Measurements from ENCODE around the gene CIAO1.
"Not testable (repeated sequence)": the region's sequence is repeated elsewhere in the genome, so short reads cannot be mapped to it uniquely, and the experiment has no call there.

CIAO1 gene

DNA sequence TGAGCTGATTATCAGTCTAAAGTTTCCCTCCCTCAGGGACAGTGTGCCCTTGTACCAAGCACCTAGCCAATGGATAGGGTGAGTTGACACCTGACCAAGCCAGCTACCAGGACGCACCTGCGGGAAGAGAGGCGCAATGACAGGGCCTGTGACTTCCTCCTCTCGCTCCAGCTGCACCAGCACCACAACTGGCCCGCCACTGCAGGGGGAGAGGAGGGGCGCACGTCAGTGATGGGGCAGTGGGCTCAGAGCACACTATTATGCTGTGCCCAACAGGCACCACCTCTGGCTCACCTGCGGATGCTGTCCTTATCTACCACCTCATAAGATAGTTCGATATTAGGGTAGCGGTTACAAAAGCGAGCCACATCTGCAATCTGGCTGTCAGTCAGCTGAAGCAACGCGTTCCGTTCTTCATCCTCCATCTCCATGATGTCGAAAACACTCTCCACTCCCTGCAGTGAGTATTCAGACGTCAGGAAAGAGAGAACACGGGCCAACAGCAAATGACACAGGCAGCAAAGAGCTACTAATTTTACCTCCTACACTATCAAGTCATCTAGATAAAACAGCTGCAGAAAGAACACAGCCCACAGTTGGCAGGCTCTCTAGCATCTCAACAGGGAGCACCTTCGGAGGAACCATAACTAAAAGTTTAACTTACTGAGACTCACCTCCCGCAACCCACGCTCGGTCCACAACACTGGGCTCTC lies 10.9 kb downstream of the CIAO1 start:
- no peak for DNase-seq (ENCODE audit: low spot score)

DNA sequence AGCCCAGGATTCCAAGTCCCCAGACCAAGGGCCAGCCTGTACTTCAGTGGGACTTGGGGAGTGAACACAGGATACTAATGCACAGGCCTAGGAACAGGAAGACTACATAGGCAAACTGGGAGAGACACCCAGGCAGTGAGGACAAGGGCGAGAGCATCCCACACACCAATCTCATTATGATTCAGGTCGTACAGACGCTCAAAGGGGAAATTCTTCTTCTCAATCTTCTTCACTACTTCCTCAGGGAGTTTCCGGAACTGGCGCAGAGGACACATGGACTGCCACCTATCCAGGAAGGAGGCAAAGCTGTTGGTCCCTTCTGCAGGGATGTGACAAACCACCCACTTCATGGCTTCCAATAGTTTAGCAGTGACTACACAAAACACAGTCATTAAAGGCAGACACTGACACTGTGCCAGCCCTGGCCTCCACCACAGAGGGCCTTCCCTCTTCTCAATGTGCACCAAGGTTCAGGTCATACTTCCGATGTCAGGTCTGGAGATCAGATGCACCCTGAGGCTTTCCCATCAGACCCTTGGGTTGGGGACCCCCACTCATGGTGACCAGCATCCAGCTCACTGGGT lies 21.3 kb downstream of the CIAO1 start:
- DNase-seq (ENCODE audit: low spot score), result no peak

DNA sequence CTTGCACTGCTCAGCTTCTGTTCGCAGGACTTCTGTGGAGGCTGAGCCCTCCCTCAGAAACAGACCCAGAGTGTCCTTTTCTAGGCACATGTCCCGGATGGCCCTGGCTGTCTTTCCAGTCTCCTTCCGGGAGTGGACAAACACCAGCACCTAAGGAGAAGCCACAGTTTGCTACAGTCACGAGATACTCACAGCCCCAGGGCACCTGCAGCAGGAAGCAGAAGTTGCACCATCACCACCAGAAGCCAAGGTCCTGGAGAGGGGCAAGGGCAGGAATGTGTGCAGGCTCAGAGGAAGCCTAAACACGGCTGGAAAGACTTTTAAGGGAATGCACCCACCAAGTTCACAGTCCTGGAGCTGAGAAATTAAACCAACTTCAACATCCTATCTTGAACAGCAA lies 25.7 kb downstream of the CIAO1 start:
- no peak for DNase-seq (ENCODE audit: low spot score)

DNA sequence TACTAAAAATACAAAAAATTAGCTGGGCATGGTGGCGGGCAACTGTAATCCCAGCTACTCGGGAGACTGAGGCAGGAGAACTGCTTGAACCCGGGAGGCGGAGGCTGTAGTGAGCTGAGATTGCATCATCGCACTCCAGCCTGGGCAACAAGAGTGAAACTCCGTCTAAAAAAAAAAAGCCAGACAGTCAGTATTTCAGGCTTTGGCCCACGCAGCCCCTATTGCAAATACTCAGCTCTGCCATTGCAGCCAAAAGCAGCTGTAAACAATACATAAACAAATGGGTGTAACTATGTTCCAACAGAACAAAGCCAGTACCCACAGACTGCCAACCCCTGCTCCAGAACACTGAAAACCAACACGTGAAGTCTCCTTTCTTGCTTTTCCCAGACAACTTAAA lies 28.2 kb downstream of the CIAO1 start:
- not testable (repeated sequence) for DNase-seq (ENCODE audit: low spot score)

DNA sequence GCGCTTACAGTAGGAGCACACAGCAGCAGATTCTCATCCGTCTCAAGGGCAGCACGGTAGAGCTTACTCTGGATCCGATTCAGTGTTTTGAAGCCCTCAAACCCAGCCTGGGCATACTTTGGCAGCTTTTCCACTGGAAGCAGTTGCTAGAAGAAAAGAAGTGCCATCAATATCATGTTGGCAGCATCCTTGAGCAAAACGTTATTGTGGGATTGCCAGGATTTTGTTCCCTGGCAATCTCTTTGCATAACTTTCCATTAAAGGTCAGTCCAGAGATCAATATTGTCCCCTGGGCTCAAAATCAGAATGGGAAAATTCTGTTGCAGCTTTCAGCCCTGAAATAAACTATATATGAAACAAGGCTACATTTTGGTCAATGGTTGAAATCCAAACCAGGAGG lies 30.9 kb downstream of the CIAO1 start:
- no peak for DNase-seq (ENCODE audit: low spot score)

DNA sequence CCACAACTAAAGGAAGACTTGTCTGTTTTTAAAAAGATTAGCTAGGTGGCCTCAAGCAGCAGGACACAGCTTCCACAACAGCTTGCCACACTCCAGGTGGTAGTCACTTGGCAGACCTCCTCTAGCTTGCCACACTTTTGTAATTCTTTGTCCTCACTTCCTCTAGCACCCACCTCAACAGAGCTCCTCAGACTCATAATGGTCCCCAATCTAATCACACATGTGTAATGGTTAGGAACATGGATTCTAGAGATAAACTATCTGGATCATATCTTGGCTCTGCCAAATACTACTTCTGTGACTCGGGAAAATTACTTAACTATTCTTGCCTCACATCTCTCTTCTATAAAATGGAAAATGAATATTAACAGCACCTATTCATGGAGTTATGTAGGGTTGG lies 35.8 kb downstream of the CIAO1 start:
- DNase-seq (ENCODE audit: low spot score), result no peak

DNA sequence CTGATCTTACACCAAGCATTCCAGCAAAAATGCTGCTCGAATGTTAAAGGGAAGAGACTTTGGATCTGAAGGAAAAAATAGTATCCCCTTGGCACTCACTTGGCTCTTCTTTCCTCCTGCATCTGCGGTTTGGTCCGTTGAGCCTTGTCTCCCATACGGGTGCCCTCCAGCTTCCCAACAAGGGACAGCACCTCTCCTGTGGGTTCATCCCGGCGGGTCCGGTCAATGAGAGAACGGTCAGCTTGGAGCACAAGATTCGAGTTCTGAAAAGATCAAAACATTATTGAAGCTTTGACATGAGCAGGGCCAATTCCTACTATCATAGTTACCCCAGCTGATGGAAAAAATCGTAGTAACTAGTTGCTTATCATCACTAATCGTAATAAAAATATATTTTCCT lies 38.6 kb downstream of the CIAO1 start:
- DNase-seq (ENCODE audit: low spot score), result no peak

DNA sequence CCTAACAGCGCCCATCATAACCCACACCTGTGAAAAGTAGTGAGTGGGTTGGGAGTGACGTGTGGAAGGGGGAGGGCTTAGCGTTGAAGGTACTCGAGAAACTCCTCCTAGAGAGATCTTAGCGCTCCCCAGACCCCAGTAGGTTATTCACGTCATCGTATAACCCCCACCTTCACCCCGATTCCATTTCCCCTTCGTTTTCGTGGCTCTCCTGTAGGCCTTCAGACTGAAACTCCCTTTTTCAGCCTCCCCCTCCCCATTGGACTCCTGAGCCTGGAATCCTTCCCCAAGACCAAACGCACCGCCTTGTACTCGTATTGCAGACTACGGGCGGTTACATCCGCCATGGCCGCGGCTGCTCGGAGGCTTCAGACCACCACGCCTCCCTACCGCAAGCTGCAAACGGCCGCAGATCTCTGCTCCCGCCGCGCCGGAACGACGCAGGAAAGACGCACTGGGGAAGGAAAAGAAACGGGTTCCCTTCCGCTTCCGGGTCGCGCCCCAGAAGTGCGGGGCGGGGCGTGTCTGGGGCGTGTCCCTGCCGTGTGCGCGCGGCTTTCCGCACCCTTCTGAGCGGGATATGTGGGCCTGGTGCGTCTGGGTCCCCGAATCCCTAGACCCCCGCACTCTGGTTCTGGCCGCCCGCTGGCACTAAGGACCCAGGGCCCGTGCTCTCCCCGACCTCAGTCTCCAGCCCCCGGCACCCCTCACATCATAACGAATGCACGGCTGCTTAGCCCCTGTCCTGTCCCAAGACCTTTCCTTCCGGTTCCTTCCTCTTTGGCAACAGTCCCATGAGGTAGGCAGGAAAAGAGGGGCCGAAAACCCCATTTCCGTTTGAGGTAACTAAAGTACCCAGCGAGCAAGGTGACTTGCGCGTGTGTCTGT lies 39.3 kb downstream of the CIAO1 start, which contains the start of gene SNRNP200:
Gene SNRNP200 (minus strand): TSS at position 456 of the 888 bp plus-strand sequence. CDS start 109 bp downstream, at position 347.
- DNase-seq (ENCODE audit: low spot score), result peak; percentile 95

DNA sequence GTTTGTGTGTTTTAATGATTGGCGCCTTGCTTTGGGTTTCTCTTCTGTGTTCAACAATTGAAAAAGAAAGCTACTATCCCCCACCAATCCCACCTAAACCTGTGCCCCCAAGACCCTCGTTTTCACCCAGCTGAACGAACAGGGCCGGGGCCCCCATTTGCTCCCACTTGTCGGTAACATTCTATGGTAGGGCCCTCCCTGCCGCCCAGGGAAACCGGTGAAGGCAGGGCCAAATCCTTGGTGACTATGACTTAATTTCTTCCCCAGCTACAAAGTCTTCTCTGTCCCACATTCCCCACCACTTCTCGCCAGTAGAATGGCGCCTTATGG lies 39.9 kb downstream of the CIAO1 start:
- DNase-seq (ENCODE audit: low spot score), result no peak

DNA sequence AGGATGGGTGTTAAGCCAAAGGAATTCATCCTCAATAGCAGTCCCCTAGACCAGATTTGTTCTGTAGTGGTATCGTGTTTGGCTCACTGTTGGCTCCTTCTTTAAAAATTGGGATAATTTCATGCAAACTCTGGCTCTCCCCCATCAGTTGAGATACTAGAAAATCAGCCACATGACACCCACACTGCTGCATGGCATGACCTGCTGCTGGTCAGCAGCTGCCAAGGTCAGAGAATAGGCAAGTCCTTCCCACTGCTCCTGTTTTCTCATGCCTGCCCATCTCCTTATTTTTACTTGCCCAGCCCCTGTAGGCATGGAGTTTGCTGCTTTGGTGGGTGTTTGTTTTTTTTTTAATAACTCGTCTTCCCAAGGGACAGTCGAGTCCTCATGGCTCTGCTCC lies 40.3 kb downstream of the CIAO1 start:
- DNase-seq (ENCODE audit: low spot score), result no peak

GRCh38 chr2:96308248-96308647 lies 42.2 kb downstream of the CIAO1 start:
- DNase-seq (ENCODE audit: low spot score), result no peak

DNA sequence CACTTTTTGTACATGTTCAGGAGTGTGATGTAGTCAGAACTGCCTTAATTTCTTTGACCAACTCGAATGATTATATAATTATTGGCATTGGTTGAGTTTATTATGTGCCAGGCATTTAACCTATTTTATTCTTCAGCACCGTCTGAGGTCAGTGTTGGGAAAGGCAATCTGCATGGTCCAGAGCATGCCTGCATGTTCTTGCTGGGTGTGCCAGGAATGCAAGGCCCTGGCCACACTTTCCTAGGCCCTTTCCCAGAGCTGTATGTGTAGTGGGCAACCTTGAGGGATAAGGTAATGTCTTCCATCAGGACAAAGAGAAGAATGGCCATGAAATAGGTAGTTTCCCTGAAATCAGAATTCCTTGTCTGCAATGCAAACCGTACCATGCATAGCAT lies 49.0 kb downstream of the CIAO1 start:
- no peak for DNase-seq (ENCODE audit: low spot score)

DNA sequence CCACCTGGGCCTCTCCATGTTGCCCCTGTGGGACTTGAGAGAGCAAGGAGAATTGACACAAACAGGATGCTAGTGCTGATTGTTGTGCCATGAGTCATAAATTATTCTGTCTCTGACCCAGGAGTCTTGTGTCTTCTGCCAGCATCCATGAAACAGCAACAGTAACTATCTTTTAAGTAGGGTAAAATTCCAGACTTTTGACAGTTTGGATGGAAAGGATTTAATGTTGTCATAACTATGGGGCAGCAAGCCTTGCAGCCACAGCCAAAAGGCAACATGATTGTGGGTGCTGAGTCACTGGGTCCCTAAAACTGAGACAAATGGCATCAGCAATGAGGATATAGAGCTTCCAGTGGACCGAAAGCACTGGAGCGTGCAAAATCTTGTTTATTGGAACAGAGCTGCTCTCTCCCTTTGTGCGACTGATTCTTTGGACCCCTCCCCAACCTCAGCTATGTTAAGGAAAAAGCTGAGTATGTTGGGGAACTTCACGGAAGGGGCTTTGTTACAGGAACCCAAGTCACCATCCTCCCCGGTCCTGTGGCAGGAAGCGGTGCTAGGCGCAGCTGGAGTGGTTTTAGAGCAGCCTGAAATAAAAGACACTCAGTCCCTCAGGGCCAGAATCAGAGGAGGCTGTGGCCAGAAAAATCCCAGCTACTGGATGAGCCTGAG lies 49.5 kb downstream of the CIAO1 start:
- DNase-seq (ENCODE audit: low spot score), result peak; percentile 59

- no peak for DNase-seq (ENCODE audit: low spot score)
Measured at GRCh38 chr2:96316999-96317398, 51.0 kb downstream of the CIAO1 start.

- no peak for DNase-seq (ENCODE audit: low spot score)
Measured at GRCh38 chr2:96317584-96317997, 51.6 kb downstream of the CIAO1 start.

GRCh38 chr2:96318723-96319122 lies 52.7 kb downstream of the CIAO1 start:
- DNase-seq (ENCODE audit: low spot score), result no peak

DNA sequence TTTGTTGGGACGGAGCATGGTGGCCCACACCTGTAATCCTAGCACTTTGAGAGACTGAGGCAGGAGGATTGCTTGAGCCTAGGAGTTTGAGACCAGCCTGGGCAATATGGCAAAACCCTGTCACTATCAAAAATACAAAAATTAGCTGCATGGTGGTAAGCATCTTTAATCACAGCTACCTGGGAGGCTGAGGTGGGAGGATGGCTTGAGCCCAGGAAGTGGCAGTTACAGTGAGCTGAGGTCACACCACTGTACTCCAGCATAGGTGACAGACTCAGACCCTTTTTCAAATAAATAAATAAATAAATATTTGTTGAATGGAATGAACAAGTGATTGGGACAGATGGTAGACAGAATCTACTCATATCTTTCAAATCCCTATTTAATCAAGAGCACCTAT lies 53.4 kb downstream of the CIAO1 start:
- DNase-seq (ENCODE audit: low spot score), result no peak

DNA sequence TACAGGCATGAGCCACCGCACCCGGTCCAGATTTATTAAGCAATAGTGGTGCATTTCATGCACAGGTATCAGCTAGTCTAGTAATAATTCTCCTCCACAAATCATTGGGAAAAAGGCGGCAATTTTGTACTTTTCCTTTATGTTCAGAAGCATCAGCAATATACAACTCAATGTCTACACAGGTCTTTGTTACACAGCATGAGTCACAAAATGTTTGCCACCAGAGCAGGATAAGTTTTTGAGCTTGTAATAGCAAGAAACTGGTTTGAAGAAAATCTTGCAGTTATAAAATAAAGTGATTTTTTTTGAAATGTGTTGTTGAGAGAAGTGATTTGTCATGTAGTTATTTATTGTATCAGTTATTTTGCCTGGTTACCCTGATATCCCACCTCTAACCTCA lies 54.3 kb downstream of the CIAO1 start:
- DNase-seq (ENCODE audit: low spot score), result no peak

DNA sequence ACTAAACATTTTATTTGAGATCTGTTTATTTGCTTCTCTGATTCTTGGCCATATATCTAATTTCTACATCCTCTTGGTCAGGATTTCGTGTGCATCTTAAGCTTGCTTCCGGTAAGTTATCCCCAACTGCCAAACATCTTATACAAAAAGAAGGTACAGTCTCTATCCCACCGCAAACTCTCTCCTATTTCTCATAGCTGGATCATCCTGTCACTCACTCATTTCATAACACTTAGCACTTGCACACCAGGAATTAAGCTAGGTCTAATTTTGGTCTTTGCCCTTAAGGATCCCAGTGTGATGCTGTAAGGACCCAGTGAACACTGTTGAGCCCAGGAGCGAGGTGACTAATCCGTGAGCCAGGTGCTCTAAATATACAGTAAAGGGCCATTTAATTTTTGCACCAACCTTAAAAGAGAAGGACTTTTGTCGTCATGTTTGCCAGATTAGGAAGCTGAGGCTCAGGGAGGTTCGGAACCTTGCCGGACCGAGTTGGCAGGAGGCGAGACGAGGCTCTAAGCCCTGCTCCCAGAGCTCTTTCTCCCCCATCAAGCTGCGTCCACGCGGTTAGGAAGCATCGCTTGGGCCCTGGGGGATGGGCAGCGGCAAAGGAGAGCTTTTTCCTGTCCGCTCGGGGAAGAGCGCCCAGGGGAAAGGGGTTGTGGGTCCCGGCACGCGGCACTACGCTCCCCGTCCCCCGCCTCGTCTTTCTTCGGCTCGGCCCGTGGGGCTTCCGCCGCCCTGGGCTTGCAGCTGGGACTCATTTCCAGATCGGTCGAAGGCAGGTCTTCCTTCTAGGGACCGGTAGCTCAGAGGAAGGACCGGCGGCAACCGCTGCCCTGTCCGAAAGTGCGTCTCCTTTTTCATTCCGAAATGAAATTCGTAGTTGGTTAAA lies 55.0 kb downstream of the CIAO1 start:
- DNase-seq (ENCODE audit: low spot score), result peak; percentile 43
